Liver (tissue), 9 donors: ENCODE measurements around the gene TUSC2. TPM values are rescaled to one million over a fixed set of nuclear protein-coding genes. Genes with fewer than 3 reads are reported as not detected.
A peak's percentile ranks its signal among the peaks of the same experiment; 100 is the strongest.

Experiments
- DNase-seq: peaks from one replicate; pipeline ENCODE4 v3.0.0-alpha.2; 2017; ENCODE audit warnings: low spot score
- H3K27ac ChIP-seq, 2 donors: one replicate each; pipeline ENCODE4 v1.7.0; 2013; ENCODE audit warnings: inconsistent platforms in 2 of 2, low read length in 2 of 2, control low read depth in 1 of 2, low read depth in 1 of 2, mild to moderate bottlenecking in 1 of 2
- H3K27me3 ChIP-seq, 4 donors: one replicate each; pipeline versions ENCODE4 v1.6.1 to v1.7.0; 2013; ENCODE audit warnings: low read length in 3 of 4, inconsistent platforms in 1 of 4, mild to moderate bottlenecking in 1 of 4, moderate library complexity in 1 of 4; ENCODE audit not compliant: control insufficient read depth in 4 of 4, insufficient read depth in 4 of 4
- H3K36me3 ChIP-seq, 4 donors: one replicate each; pipeline versions ENCODE4 v1.6.1 to v1.7.0; 2013; ENCODE audit warnings: low read length in 3 of 4, mild to moderate bottlenecking in 3 of 4, low read depth in 1 of 4, moderate library complexity in 1 of 4; ENCODE audit not compliant: control insufficient read depth in 4 of 4, insufficient read depth in 3 of 4
- H3K4me1 ChIP-seq, 4 donors: one replicate each; pipeline versions ENCODE4 v1.6.1 to v1.7.0; 2013; ENCODE audit warnings: low read length in 3 of 4, mild to moderate bottlenecking in 3 of 4, moderate library complexity in 1 of 4; ENCODE audit not compliant: control insufficient read depth in 4 of 4, insufficient read depth in 4 of 4
- H3K4me3 ChIP-seq, 3 donors: one replicate each; pipeline versions ENCODE4 v1.6.1 to v1.7.0; 2013; ENCODE audit warnings: low read length in 3 of 3, control low read depth in 1 of 3, low read depth in 1 of 3, mild to moderate bottlenecking in 1 of 3
- H3K9ac ChIP-seq, 2 donors: one replicate each; pipeline ENCODE4 v1.7.0; 2013; ENCODE audit warnings: low read length in 2 of 2, mild to moderate bottlenecking in 2 of 2, moderate library complexity in 2 of 2, control low read depth in 1 of 2, low read depth in 1 of 2
- H3K9me3 ChIP-seq, 4 donors: one replicate each; pipeline versions ENCODE4 v1.6.1 to v1.7.0; 2013; ENCODE audit warnings: low read length in 3 of 4; ENCODE audit not compliant: control insufficient read depth in 4 of 4
- CTCF ChIP-seq: fragments of 150-350 bp; IDR thresholded peaks from 2 replicates; pipeline ENCODE4 v1.5.1; 2017; ENCODE audit warnings: improper control_type of control experiment, low read depth, low read length; ENCODE audit not compliant: missing input control
- FOXA1 ChIP-seq: IDR thresholded peaks from 2 replicates; pipeline ENCODE4 v1.6.1; 2016; ENCODE audit warnings: antibody characterized with exemption
- GABPA ChIP-seq, 2 donors: IDR thresholded peaks in 1 of 2; conservative IDR thresholded peaks in 1 of 2; 2 replicates each; pipeline ENCODE4 v1.6.1; 2016; ENCODE audit warnings: antibody characterized with exemption in 2 of 2, mild to moderate bottlenecking in 1 of 2, moderate library complexity in 1 of 2
- HNF4A ChIP-seq, 2 donors: conservative IDR thresholded peaks; 2 replicates each; pipeline ENCODE4 v1.6.1; 2016; ENCODE audit warnings: antibody characterized with exemption in 2 of 2, mild to moderate bottlenecking in 2 of 2
- HNF4G ChIP-seq: IDR thresholded peaks from 2 replicates; pipeline ENCODE4 v1.6.1; 2016; ENCODE audit warnings: antibody characterized with exemption
- JUND ChIP-seq, 2 donors: IDR thresholded peaks; 2 replicates each; pipeline ENCODE4 v1.6.1; 2016; ENCODE audit warnings: antibody characterized with exemption in 2 of 2
- NR2F2 ChIP-seq: IDR thresholded peaks from 2 replicates; pipeline ENCODE4 v1.6.1; 2016; ENCODE audit warnings: antibody characterized with exemption
- REST ChIP-seq: IDR thresholded peaks from 2 replicates; pipeline ENCODE4 v1.6.1; 2016; ENCODE audit warnings: antibody characterized with exemption, mild to moderate bottlenecking
- RXRA ChIP-seq, 2 donors: IDR thresholded peaks; 2 replicates each; pipeline ENCODE4 v1.6.1; 2017 to 2018; ENCODE audit warnings: antibody characterized with exemption in 2 of 2, mild to moderate bottlenecking in 1 of 2
- SP1 ChIP-seq: IDR thresholded peaks from 2 replicates; pipeline ENCODE4 v1.6.1; 2018; ENCODE audit warnings: antibody characterized with exemption, mild to moderate bottlenecking
- TAF1 ChIP-seq: conservative IDR thresholded peaks from 2 replicates; pipeline ENCODE4 v1.6.1; 2016; ENCODE audit warnings: antibody characterized with exemption, mild to moderate bottlenecking
- YY1 ChIP-seq: IDR thresholded peaks from 2 replicates; pipeline ENCODE4 v1.6.1; 2016; ENCODE audit warnings: antibody characterized with exemption, mild to moderate bottlenecking
- WGBS: extraction: QIAGEN DNeasy Blood & Tissue Kit; methylation state at CpG from one replicate; pipeline ENCODE4 v1.1.7; 2013; 5-methylcytosine and 5-hydroxymethylcytosine counted together
- polyA plus RNA-seq, 2 donors: library from polyadenylated mRNA; stranded (reverse) in 1 of 2; unstranded in 1 of 2; fragments of 200-250 nt in 1 of 2; fragments of >200 nt in 1 of 2; fragmentation: Nextera tagmentation in 1 of 2; extraction: Ambion mirVana in 1 of 2; gene quantifications; one replicate each; pipeline versions ENCODE4 v1.2.1 to v1.2.3, GENCODE V29; 2013 to 2015
- total RNA-seq, 2 donors: library from RNA; depleted of rRNA; stranded (reverse); fragments of >200 nt; gene quantifications; one replicate each; pipeline ENCODE4 v1.2.3, GENCODE V29; 2014
- TF ChIP-seq, protein P1 (sequence below): IDR thresholded peaks from 2 replicates; pipeline ENCODE4 v1.6.1; 2016; ENCODE audit warnings: antibody characterized with exemption
- donor health status: healthy.
- donor health status: healthy.
- donor health status: healthy.
- donor health status: healthy.
- donor health status: healthy.

Gene TUSC2
- total and polyA plus RNA-seq, 4 donors, result 12.7 to 37.7 (median 21.7) TPM

DNA sequence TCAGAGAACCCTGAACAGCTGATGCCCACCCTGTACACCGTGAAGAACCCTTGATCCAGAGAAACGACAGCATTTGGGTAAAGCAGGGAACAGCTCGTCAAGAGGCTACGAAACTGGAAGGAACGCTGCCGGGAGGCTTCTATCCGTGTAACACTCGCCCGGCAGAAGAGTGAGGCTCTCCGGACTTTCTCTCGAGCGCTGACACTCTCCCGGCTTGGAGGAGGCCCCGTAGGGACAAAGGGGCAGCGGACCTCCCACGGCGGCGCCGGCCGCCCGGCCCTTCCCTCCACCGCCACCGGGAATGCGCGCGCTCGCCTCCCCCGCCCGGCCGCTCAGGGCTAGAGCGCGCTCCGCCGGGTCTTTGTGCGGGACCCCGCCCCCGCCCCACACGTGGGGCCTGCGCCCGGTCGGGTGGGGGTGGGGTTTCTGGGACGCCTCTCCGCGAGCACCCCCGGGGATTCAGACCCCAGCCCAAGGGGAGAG is 7.1 kb downstream of the TUSC2 start:
- DNase-seq, result peak; percentile 77
- Histone ChIP-seq H3K4me3 (peak overlapping the region; percentile 81 to 96 (median 95)), H3K27ac (peak overlapping the region; percentile 98 to 99), H3K27me3 (no peaks in the 10 kb centered on the region), H3K9ac (peak overlapping the region; percentile 86 to 97), H3K36me3 (peaks cover 0 to 14% (median 4%) of the 10 kb centered on the region in 4 donors), H3K9me3 (no peaks in the 10 kb centered on the region), H3K4me1 (peaks cover 15 to 66% (median 53%) of the 10 kb centered on the region in 4 donors)
- no peak for TF ChIP-seq GABPA (IDR thresholded peaks at IDR 0.05 in 1 of 2, conservative IDR thresholded peaks at IDR 0.05 in 1 of 2)
- TF ChIP-seq FOXA1, result no peak
- TF ChIP-seq HNF4G, result no peak
- no peak for TF ChIP-seq YY1
- no peak for TF ChIP-seq RXRA (IDR thresholded peaks at IDR 0.05)
- peak; percentile 19 for TF ChIP-seq CTCF
- under 1% methylated on average over 45 of the region's 45 CpGs for WGBS

DNA sequence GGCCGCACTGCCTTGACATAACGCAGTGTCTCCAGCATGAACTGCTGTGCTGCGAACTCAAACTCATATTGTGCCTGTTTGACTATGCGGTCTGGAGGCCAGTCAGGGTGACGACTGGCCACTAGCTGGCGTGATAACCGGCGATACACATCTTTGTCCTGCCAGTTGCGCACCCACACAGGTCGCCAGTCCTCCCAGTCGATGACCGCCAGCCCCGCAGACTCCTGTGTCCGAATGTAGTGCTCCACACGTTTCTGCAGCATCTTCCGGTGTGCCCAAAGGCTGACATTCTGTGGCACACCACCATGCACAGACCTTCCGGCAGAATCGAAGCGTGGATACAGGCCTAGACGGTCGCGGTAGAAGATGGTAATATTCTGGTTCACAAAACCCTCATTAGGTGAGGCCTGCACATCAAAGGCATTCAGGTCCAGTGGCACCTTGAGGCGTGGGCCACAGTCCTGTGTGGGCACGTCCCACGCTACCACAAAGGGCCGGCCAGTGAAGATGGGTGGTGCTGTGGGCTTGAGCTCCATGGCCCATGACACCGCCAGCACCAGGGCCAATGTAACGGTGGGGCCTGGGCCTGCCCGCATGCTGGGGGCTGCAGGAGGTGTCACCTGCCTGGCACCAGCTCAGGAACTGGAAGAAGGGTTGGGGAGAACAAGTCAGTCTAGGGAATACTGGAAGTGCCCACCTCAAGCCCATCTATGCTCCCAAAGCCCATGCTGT is 8.0 kb downstream of the TUSC2 start:
- Histone ChIP-seq H3K9ac (peak overlapping the region; percentile 86 to 97), H3K36me3 (peaks cover 0 to 10% (median 2%) of the 10 kb centered on the region in 4 donors), H3K4me3 (peak overlapping the region; percentile 81 to 96 (median 95)), H3K27me3 (no peaks in the 10 kb centered on the region), H3K9me3 (no peaks in the 10 kb centered on the region), H3K4me1 (peaks cover 15 to 62% (median 53%) of the 10 kb centered on the region in 4 donors), H3K27ac (peak overlapping the region; percentile 98 to 99)
- WGBS, result 80% methylated on average over 29 of the region's 29 CpGs
- DNase-seq, result no peak
- no peak for TF ChIP-seq JUND (IDR thresholded peaks at IDR 0.05)
- no peak for TF ChIP-seq HNF4A (conservative IDR thresholded peaks at IDR 0.05)
- TF ChIP-seq NR2F2, result no peak
- TF ChIP-seq SP1, result no peak
- no peak for TF ChIP-seq TAF1
- TF ChIP-seq, protein P1, sequence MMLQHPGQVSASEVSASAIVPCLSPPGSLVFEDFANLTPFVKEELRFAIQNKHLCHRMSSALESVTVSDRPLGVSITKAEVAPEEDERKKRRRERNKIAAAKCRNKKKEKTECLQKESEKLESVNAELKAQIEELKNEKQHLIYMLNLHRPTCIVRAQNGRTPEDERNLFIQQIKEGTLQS, result no peak
- no peak for TF ChIP-seq FOXA1
- no peak for TF ChIP-seq RXRA (IDR thresholded peaks at IDR 0.05)
- no peak for TF ChIP-seq REST
